HepG2 (cell line): ENCODE data around the gene BTRC. TPM values are rescaled to one million over a fixed set of nuclear protein-coding genes. Genes with fewer than 3 reads are reported as not detected.

Experiments used
- ATAC-seq: fragments of 200-7000 bp; cut with Tn5 transposase; 3 replicates; pipeline ENCODE4 v1.9.1; 2020; ENCODE audit warnings: mild to moderate bottlenecking, moderate library complexity
- BruUV-seq: library from RNA; stranded (reverse); fragments of 400-500 nt; replicated peaks from 2 replicates; lab custom pipeline; 2021; lab: Mats Ljungman, UMichigan
- CTCF ChIA-PET: fragments of 300-600 bp; formaldehyde crosslinking; extraction: SDS; loops from one replicate; lab custom pipeline; 2021; ENCODE audit warnings: low total read pairs, inconsistent platforms, low intra/inter-chr PET ratio; lab: Yijun Ruan, JAX
- POLR2A ChIA-PET: fragments of 350-600 bp; sonication (Branson Sonifier 250); formaldehyde crosslinking; loops from one replicate; lab custom pipeline; 2020; ENCODE audit warnings: antibody characterized with exemption, inconsistent platforms; lab: Yijun Ruan, JAX
- DNase-seq: peaks from one replicate; pipeline ENCODE4 v3.0.0-alpha.2; 2015; ENCODE audit warnings: low spot score
- FAIRE-seq: peaks from 3 replicates; lab custom pipeline; 2011; peaks lifted over from hg19 to GRCh38; lab: Jason Lieb, UNC
- H2AFZ ChIP-seq: one replicate; pipeline ENCODE4 v1.6.1; 2011; ENCODE audit warnings: low read length, inconsistent platforms
- H3K27ac ChIP-seq: fragments of 300-600 bp; 3 replicates; pipeline ENCODE4 v1.8.0; 2011; ENCODE audit warnings: mixed run types, mild to moderate bottlenecking, mixed read lengths, low read length, inconsistent platforms; ENCODE audit not compliant: insufficient read depth; ENCODE audit errors: extremely low read length
- H3K27me3 ChIP-seq, 2 experiments: fragments of 200-600 bp in 1 of 2; 2 replicates in 1 of 2; 3 replicates in 1 of 2; pipeline versions ENCODE4 v1.6.0 to v1.8.0; 2011; ENCODE audit warnings: low read length in 2 of 2, mild to moderate bottlenecking in 2 of 2, moderate library complexity in 2 of 2, inconsistent platforms in 1 of 2; ENCODE audit not compliant: insufficient read depth in 2 of 2, control insufficient read depth in 1 of 2
- H3K36me3 ChIP-seq, 2 experiments: fragments of 200-600 bp in 1 of 2; replicated peaks in 1 of 2; 2 replicates in 1 of 2; 3 replicates in 1 of 2; pipeline versions ENCODE4 v1.5.1 to v1.8.0; 2011; ENCODE audit warnings: low read length in 2 of 2, inconsistent platforms in 1 of 2; ENCODE audit not compliant: insufficient read depth in 2 of 2, control insufficient read depth in 1 of 2
- H3K4me1 ChIP-seq: 2 replicates; pipeline ENCODE4 v1.5.1; 2012; ENCODE audit warnings: low read length, inconsistent platforms; ENCODE audit not compliant: insufficient read depth
- H3K4me2 ChIP-seq: 2 replicates; pipeline ENCODE4 v1.6.0; 2011; ENCODE audit warnings: low read depth, low read length, inconsistent platforms
- H3K4me3 ChIP-seq, 3 experiments: fragments of 200-600 bp in 1 of 3; sonication (generic), shearing (Covaris generic) in 1 of 3; replicated peaks in 1 of 3; 2 replicates each; pipeline ENCODE4 v1.5.1; 2011 to 2016; ENCODE audit warnings: low read length in 3 of 3, inconsistent platforms in 2 of 3, low read depth in 2 of 3, mild to moderate bottlenecking in 2 of 3, control low read depth in 1 of 3, mixed read lengths in 1 of 3; ENCODE audit not compliant: insufficient read depth in 1 of 3
- H3K79me2 ChIP-seq: one replicate; pipeline ENCODE4 v1.6.1; 2011; ENCODE audit warnings: low read length, inconsistent platforms; ENCODE audit not compliant: insufficient read depth
- H3K9ac ChIP-seq: 2 replicates; pipeline ENCODE4 v1.6.0; 2011; ENCODE audit warnings: mild to moderate bottlenecking, low read depth, low read length, inconsistent platforms; ENCODE audit not compliant: insufficient read depth
- H3K9me3 ChIP-seq: 2 replicates; pipeline ENCODE4 v1.5.1; 2012; ENCODE audit warnings: mild to moderate bottlenecking, low read length
- H4K20me1 ChIP-seq: 2 replicates; pipeline ENCODE4 v1.6.0; 2011; ENCODE audit warnings: inconsistent platforms, mild to moderate bottlenecking, low read length, moderate library complexity; ENCODE audit not compliant: insufficient read depth
- AGO2 ChIP-seq: fragments of 200-400 bp; formaldehyde crosslinking; optimal IDR thresholded peaks from 2 replicates; pipeline ENCODE3; 2017; ENCODE audit warnings: mild to moderate bottlenecking, low read depth, low read length, moderate library complexity
- RFX5 ChIP-seq: IDR thresholded peaks from 2 replicates; pipeline ENCODE4 v1.6.1; 2011; ENCODE audit warnings: low read depth, low read length, improper control_type of control experiment
- ZNF143 ChIP-seq: sonication (generic); formaldehyde crosslinking; IDR thresholded peaks from 2 replicates; pipeline ENCODE4 v1.4.0; 2020; ENCODE audit warnings: missing genetic modification reagents
- ZNF263 ChIP-seq: sonication (generic); formaldehyde crosslinking; IDR thresholded peaks from 2 replicates; pipeline ENCODE4 v1.4.0; 2020; ENCODE audit warnings: missing genetic modification reagents
- ZNF547 ChIP-seq: sonication (generic); formaldehyde crosslinking; IDR thresholded peaks from 2 replicates; pipeline ENCODE4 v1.5.1; 2020; ENCODE audit warnings: mild to moderate bottlenecking, missing genetic modification reagents
- ZNF672 ChIP-seq: sonication (generic); formaldehyde crosslinking; IDR thresholded peaks from 2 replicates; pipeline ENCODE4 v1.8.1; 2022; ENCODE audit warnings: missing genetic modification reagents
- ZNF687 ChIP-seq: sonication (generic); formaldehyde crosslinking; IDR thresholded peaks from 2 replicates; pipeline ENCODE4 v1.5.1; 2020; ENCODE audit warnings: mild to moderate bottlenecking, missing genetic modification reagents, moderate library complexity
- WGBS: methylation state at CpG from one replicate; pipeline ENCODE4 v1.1.6; 2017; ENCODE audit warnings: low lambda C conversion rate; 5-methylcytosine and 5-hydroxymethylcytosine counted together
- in situ Hi-C: cut with HindIII; loops from 2 replicates; pipeline ENCODE4 v1.10.0; 2017; ENCODE audit warnings: low pct_unique_long_range_greater_than_20kb; ENCODE audit not compliant: extremely low pct_ligation_motif_present
- intact Hi-C: fragments of 100-400 bp; cut with micrococcal nuclease; formaldehyde crosslinking; loops from one replicate; pipeline ENCODE4 v1.10.0; 2022; ENCODE audit not compliant: unreplicated experiment
- polyA plus RNA-seq, 8 experiments: library from polyadenylated mRNA; depleted of rRNA in 3 of 8; stranded (reverse) in 7 of 8; unstranded in 1 of 8; fragments of >200 nt; fragmentation: Illumina TruSeq in 4 of 8; extraction: Trizol in 4 of 8; gene quantifications; 2 replicates each; pipeline versions ENCODE4 v1.2.1 to v1.2.3, GENCODE V29; 2011 to 2016; ENCODE audit warnings: low read depth in 4 of 8, missing spikeins in 1 of 8, mixed read lengths in 1 of 8; ENCODE audit not compliant: insufficient read depth in 1 of 8
- total RNA-seq, 5 experiments: library from RNA; depleted of rRNA; stranded (reverse); fragments of >200 nt; fragmentation: Illumina TruSeq; extraction: Trizol; gene quantifications; 2 replicates each; pipeline ENCODE4 v1.2.3, GENCODE V29; 2016; ENCODE audit warnings: low read depth in 1 of 5
- TF ChIP-seq, protein P1 (sequence below): IDR thresholded peaks from 2 replicates; pipeline ENCODE4 v1.6.1; 2012; ENCODE audit warnings: low read depth, low read length, improper control_type of control experiment
- TF ChIP-seq, protein P2 (sequence below): sonication (generic); formaldehyde crosslinking; conservative IDR thresholded peaks from 2 replicates; pipeline ENCODE4 v1.4.0; 2020; ENCODE audit warnings: missing genetic modification reagents

The BTRC gene
- total and polyA plus RNA-seq, 2 of the 13 experiments (the other 11 are each of a cell fraction or from before 2014, with no cell fraction given) = 12.0 to 14.4 TPM

GRCh38 chr10:101577121-101577871, 223.3 kb downstream of the BTRC start:
- TF ChIP-seq ZNF263 (CRISPR knock-in tag) (no peak), AGO2 (peak; percentile 51)
- TF ChIP-seq, all 625 proteins: peak for 1
- Histone ChIP-seq H3K4me1 (no peaks in the 10 kb centered on the region), H3K9me3 (no peaks in the 10 kb centered on the region), H3K27ac (no peak overlapping the region), H3K4me2 (no peak overlapping the region), H3K79me2 (no peaks in the 10 kb centered on the region), H3K9ac (no peak overlapping the region), H2AFZ (no peak overlapping the region), H3K4me3 (no peak overlapping the region), H4K20me1 (no peaks in the 10 kb centered on the region), H3K36me3 (peaks cover 0 to 4% of the 10 kb centered on the region in 2 experiments; a peak in 2 of 5 replicates), H3K27me3 (no peaks in the 10 kb centered on the region)
- intact Hi-C loops (no loop called here), in situ Hi-C loops (no loop called here)
- ChIA-PET CTCF (no interaction called here), POLR2A (interaction anchor here (2.0 kb wide), 1 partner anchor 9 kb away, joined by 6 read pairs; no protein-coding TSS in a partner anchor)
- WGBS = 67% methylated on average over 2 of the region's 7 CpGs
- DNase-seq = no peak
- no peak for FAIRE-seq
- ATAC-seq = no peak
- no TSS peak for BruUV-seq

DNA sequence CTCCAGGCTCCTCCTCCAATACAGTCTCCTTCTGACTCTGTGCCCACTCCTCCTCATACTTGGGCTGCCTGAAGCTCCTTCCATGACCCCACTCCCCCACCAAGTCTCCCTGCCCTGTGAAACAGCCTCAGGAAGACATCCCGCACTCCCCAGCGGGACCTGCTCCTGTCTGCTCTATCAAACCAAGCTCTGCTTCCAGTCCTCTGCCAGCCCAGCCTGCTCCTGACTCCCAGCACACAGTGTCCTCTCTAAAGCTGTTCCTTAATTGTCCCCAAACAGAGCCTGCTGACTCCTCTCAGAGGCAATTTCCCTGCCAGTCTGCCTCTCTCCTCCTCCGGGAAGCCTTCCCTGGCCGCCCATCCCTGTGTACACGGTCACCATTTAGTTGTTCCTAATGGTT, 224.2 kb downstream of the BTRC start:
- H4K20me1 ChIP-seq = no peaks in the 10 kb centered on the region
- no peak overlapping the region for H3K4me2 ChIP-seq
- H3K36me3 ChIP-seq = peaks cover 0 to 12% of the 10 kb centered on the region in 2 experiments; a peak in 4 of 5 replicates
- ChIA-PET POLR2A (interaction anchor here (0.9 kb wide), 1 partner anchor 10 kb away, joined by 5 read pairs; the partner anchor contains the start of genes DPCD and POLL), CTCF (no interaction called here)
- FAIRE-seq (no peak), DNase-seq (no peak), ATAC-seq (no peak)
- no peaks in the 10 kb centered on the region for H3K79me2 ChIP-seq
- H3K4me1 ChIP-seq = no peaks in the 10 kb centered on the region
- in situ Hi-C loops = no loop called here
- no peaks in the 10 kb centered on the region for H3K27me3 ChIP-seq
- H3K9me3 ChIP-seq = no peaks in the 10 kb centered on the region
- no peak overlapping the region for H3K9ac ChIP-seq
- no TSS peak for BruUV-seq
- no peak overlapping the region for H3K27ac ChIP-seq
- no peak overlapping the region for H3K4me3 ChIP-seq
- no peak overlapping the region for H2AFZ ChIP-seq
- intact Hi-C loops = no loop called here
- WGBS = 95% methylated on average over 5 of the region's 5 CpGs
- TF ChIP-seq ZNF672 (CRISPR knock-in tag) = no peak
- TF ChIP-seq, protein P1, sequence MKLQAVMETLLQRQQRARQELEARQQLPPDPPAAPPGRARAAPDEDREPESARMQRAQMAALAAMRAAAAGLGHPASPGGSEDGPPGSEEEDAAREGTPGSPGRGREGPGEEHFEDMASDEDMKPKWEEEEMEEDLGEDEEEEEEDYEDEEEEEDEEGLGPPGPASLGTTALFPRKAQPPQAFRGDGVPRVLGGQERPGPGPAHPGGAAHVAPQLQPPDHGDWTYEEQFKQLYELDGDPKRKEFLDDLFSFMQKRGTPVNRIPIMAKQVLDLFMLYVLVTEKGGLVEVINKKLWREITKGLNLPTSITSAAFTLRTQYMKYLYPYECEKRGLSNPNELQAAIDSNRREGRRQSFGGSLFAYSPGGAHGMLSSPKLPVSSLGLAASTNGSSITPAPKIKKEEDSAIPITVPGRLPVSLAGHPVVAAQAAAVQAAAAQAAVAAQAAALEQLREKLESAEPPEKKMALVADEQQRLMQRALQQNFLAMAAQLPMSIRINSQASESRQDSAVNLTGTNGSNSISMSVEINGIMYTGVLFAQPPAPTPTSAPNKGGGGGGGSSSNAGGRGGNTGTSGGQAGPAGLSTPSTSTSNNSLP = no peak
- TF ChIP-seq, protein P2, sequence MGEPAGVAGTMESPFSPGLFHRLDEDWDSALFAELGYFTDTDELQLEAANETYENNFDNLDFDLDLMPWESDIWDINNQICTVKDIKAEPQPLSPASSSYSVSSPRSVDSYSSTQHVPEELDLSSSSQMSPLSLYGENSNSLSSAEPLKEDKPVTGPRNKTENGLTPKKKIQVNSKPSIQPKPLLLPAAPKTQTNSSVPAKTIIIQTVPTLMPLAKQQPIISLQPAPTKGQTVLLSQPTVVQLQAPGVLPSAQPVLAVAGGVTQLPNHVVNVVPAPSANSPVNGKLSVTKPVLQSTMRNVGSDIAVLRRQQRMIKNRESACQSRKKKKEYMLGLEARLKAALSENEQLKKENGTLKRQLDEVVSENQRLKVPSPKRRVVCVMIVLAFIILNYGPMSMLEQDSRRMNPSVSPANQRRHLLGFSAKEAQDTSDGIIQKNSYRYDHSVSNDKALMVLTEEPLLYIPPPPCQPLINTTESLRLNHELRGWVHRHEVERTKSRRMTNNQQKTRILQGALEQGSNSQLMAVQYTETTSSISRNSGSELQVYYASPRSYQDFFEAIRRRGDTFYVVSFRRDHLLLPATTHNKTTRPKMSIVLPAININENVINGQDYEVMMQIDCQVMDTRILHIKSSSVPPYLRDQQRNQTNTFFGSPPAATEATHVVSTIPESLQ (CRISPR knock-in tag) = no peak
- no peak for TF ChIP-seq RFX5
- TF ChIP-seq ZNF143 (CRISPR knock-in tag) = no peak
- TF ChIP-seq ZNF687 (CRISPR knock-in tag) = no peak
- TF ChIP-seq ZNF547 (CRISPR knock-in tag) = no peak
